Measurements from ENCODE around the gene DIDO1. TPM values are rescaled to one million over a fixed set of nuclear protein-coding genes. Genes with fewer than 3 reads are reported as not detected.

The DIDO1 gene
- total RNA-seq, 3 donors from 2014 or later (not counting 1 experiment from before 2014, with no cell fraction given), result 79.5 to 116 (median 83.4) TPM

DNA sequence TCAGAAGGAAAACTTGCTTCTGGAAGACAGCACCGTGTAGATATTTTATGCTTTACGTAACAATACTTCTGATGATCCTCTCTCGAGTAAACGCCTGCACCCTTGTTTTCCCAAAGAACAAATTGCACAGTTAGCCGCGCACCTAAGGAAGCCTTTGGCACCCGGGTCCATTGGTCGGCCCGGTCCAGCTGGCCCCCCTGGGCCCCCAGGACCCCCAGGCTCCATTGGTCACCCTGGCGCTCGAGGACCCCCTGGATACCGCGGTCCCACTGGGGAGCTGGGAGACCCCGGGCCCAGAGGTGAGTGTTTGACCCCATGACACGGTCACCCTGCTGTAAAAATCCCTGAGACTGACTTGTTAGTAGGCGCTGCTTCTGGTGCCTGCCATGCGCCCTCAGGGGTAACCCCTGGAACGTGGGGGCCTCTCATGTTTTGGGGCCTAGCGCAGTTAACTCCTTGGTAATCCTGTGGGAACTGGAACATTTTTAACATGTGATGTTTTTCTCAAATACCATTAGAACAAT is 89.3 kb downstream of the DIDO1 start:
- H3K4me3 ChIP-seq (ENCODE audit: low read length), result no peak overlapping the region
- ATAC-seq (no peak), DNase-seq (no peak)
- Mint-ChIP-seq H3K4me3 (no peak overlapping the region), H3K9me3 (no peaks in the 10 kb centered on the region), H3K27me3 (ENCODE audit: low read depth in 2 of 2) (no peaks in the 10 kb centered on the region), H3K27ac (no peak overlapping the region), H3K36me3 (no peaks in the 10 kb centered on the region), H3K4me1 (peaks cover 0 to 10% of the 10 kb centered on the region in 2 donors)
- no peak overlapping the region for H3K27ac ChIP-seq (ENCODE audit: low read length)
- TF ChIP-seq, protein P1, sequence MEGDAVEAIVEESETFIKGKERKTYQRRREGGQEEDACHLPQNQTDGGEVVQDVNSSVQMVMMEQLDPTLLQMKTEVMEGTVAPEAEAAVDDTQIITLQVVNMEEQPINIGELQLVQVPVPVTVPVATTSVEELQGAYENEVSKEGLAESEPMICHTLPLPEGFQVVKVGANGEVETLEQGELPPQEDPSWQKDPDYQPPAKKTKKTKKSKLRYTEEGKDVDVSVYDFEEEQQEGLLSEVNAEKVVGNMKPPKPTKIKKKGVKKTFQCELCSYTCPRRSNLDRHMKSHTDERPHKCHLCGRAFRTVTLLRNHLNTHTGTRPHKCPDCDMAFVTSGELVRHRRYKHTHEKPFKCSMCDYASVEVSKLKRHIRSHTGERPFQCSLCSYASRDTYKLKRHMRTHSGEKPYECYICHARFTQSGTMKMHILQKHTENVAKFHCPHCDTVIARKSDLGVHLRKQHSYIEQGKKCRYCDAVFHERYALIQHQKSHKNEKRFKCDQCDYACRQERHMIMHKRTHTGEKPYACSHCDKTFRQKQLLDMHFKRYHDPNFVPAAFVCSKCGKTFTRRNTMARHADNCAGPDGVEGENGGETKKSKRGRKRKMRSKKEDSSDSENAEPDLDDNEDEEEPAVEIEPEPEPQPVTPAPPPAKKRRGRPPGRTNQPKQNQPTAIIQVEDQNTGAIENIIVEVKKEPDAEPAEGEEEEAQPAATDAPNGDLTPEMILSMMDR (IDR thresholded peaks at IDR 0.05), result no peak
- H3K9me3 ChIP-seq (ENCODE audit: control insufficient read depth, insufficient read depth, low read length), result no peaks in the 10 kb centered on the region
- 94% methylated on average over 19 of the region's 19 CpGs for WGBS (ENCODE audit: insufficient coverage)
- no peaks in the 10 kb centered on the region for H3K27me3 ChIP-seq (ENCODE audit: control insufficient read depth, insufficient read depth, low read length)
- intact Hi-C loops (cut with micrococcal nuclease), result no loop called here
- peaks cover 31% of the 10 kb centered on the region for H3K4me1 ChIP-seq (ENCODE audit: control insufficient read depth, insufficient read depth, low read length)
- no peaks in the 10 kb centered on the region for H3K36me3 ChIP-seq (ENCODE audit: control insufficient read depth, insufficient read depth, low read length)

DNA sequence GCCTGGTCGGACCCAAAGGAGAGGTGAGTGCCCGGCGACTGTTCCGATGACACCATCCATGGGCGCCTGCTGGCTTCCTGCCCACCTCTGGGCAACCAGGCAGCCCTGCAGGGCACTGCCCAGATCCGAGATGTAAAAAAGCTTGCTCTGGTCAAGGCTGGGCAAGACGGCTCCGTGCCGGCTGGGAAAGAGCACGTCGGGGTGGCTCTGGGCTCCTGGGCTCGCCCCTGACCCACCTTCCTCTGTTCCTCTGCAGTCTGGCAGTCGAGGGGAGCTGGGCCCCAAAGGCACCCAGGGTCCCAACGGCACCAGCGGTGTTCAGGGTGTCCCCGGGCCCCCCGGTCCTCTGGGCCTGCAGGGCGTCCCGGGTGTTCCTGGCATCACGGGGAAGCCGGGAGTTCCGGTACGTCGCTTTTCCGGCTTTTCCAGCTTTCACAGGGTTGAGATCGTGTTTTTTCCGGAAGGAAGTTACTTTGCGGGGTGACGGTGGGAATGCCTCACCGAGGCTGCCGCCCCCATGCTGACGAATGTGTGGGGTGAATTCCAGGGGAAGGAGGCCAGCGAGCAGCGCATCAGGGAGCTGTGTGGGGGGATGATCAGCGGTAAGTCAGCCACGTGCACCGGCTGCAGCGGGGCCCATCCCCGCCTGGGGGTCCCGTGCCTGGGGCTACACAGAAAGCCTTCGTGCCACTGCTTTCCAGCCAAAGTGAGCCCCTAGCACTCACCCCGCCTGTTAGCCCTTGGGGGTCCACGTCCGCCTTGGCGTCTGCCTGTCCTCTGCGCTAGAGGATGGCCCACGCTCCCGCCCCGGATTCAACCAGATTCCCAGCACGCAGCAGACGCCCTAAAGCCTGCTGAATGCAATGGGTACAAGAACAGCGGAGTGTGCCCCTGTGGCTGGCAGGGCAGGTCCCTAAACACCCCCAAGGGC is 90.1 kb downstream of the DIDO1 start:
- H3K27ac Mint-ChIP-seq, result no peak overlapping the region
- 73% methylated on average over 52 of the region's 52 CpGs for WGBS (ENCODE audit: insufficient coverage)
- TF ChIP-seq, protein P1 (IDR thresholded peaks at IDR 0.05), result no peak
- no peak overlapping the region for H3K4me3 Mint-ChIP-seq
- DNase-seq (no peak), ATAC-seq (no peak)
- Histone ChIP-seq H3K27me3 (ENCODE audit: control insufficient read depth, insufficient read depth, low read length) (no peaks in the 10 kb centered on the region), H3K4me1 (ENCODE audit: control insufficient read depth, insufficient read depth, low read length) (peaks cover 35% of the 10 kb centered on the region), H3K9me3 (ENCODE audit: control insufficient read depth, insufficient read depth, low read length) (no peaks in the 10 kb centered on the region), H3K36me3 (ENCODE audit: control insufficient read depth, insufficient read depth, low read length) (no peaks in the 10 kb centered on the region), H3K4me3 (ENCODE audit: low read length) (no peak overlapping the region), H3K27ac (ENCODE audit: low read length) (no peak overlapping the region)
- H3K36me3 Mint-ChIP-seq, result no peaks in the 10 kb centered on the region
- H3K9me3 Mint-ChIP-seq, result no peaks in the 10 kb centered on the region
- no peaks in the 10 kb centered on the region for H3K27me3 Mint-ChIP-seq (ENCODE audit: low read depth in 2 of 2)
- H3K4me1 Mint-ChIP-seq, result peaks cover 0 to 10% of the 10 kb centered on the region in 2 donors
- intact Hi-C loops (cut with micrococcal nuclease), result no loop called here

GRCh38 chr20:62834967-62835730 is 91.2 kb downstream of the DIDO1 start:
- no peaks in the 10 kb centered on the region for H3K9me3 Mint-ChIP-seq
- H3K4me1 Mint-ChIP-seq, result peaks cover 0 to 10% of the 10 kb centered on the region in 2 donors
- no peaks in the 10 kb centered on the region for H3K9me3 ChIP-seq (ENCODE audit: control insufficient read depth, insufficient read depth, low read length)
- TF ChIP-seq, protein P1 (IDR thresholded peaks at IDR 0.05), result no peak
- H3K27ac ChIP-seq (ENCODE audit: low read length), result no peak overlapping the region
- H3K27me3 ChIP-seq (ENCODE audit: control insufficient read depth, insufficient read depth, low read length), result no peaks in the 10 kb centered on the region
- H3K4me3 Mint-ChIP-seq, result no peak overlapping the region
- no peaks in the 10 kb centered on the region for H3K36me3 ChIP-seq (ENCODE audit: control insufficient read depth, insufficient read depth, low read length)
- H3K4me3 ChIP-seq (ENCODE audit: low read length), result no peak overlapping the region
- 94% methylated on average over 20 of the region's 24 CpGs for WGBS (ENCODE audit: insufficient coverage)
- H3K27ac Mint-ChIP-seq, result no peak overlapping the region
- peaks cover 35% of the 10 kb centered on the region for H3K4me1 ChIP-seq (ENCODE audit: control insufficient read depth, insufficient read depth, low read length)
- intact Hi-C loops (cut with micrococcal nuclease), result no loop called here
- no peaks in the 10 kb centered on the region for H3K27me3 Mint-ChIP-seq (ENCODE audit: low read depth in 2 of 2)
- H3K36me3 Mint-ChIP-seq, result no peaks in the 10 kb centered on the region
- no peak for DNase-seq
- no peak for ATAC-seq
